Thoracic aorta (tissue), 2 donors: ENCODE data around the gene EMP2. TPM values are rescaled to one million over a fixed set of nuclear protein-coding genes. Genes with fewer than 3 reads are reported as not detected.
A peak's percentile ranks its signal among the peaks of the same experiment; 100 is the strongest.

Experiments used
- ATAC-seq: fragments of 150-250 bp; one replicate; pipeline ENCODE4 v1.8.0; 2017; ENCODE audit warnings: low read depth; ENCODE audit not compliant: insufficient number of reproducible peaks, low FRiP score
- DNase-seq: peaks from one replicate; pipeline ENCODE4 v3.0.0-alpha.2; 2020; ENCODE audit warnings: low spot score
- H3K27ac ChIP-seq, 2 donors: fragments of 200-600 bp; sonication (generic); 1 replicate in 1 of 2; 2 replicates in 1 of 2; pipeline ENCODE4 v1.5.1; 2016; ENCODE audit warnings: mild to moderate bottlenecking in 2 of 2, moderate library complexity in 2 of 2
- H3K27me3 ChIP-seq: fragments of 200-600 bp; sonication (generic); replicated peaks from 2 replicates; pipeline ENCODE4 v1.6.0; 2016; ENCODE audit warnings: mild to moderate bottlenecking; ENCODE audit not compliant: insufficient read depth
- H3K36me3 ChIP-seq: fragments of 200-600 bp; sonication (generic); one replicate; pipeline ENCODE4 v1.5.1; 2016
- H3K4me1 ChIP-seq, 2 donors: fragments of 200-600 bp; sonication (generic); 1 replicate in 1 of 2; 2 replicates in 1 of 2; pipeline versions ENCODE4 v1.5.1 to v1.6.0; 2016; ENCODE audit warnings: low read depth in 2 of 2, mild to moderate bottlenecking in 1 of 2; ENCODE audit not compliant: control insufficient read depth in 1 of 2
- H3K4me3 ChIP-seq: fragments of 200-600 bp; sonication (generic); 2 replicates; pipeline ENCODE4 v1.5.1; 2016; ENCODE audit warnings: mild to moderate bottlenecking
- H3K9me3 ChIP-seq: fragments of 200-600 bp; sonication (generic); 2 replicates; pipeline ENCODE4 v1.5.1; 2016
- total RNA-seq, 2 donors: library from RNA; depleted of rRNA; stranded (reverse); fragments of >200 nt; gene quantifications; one replicate each; pipeline versions ENCODE4 v1.1.0 to v1.2.3, GENCODE V29; 2016
- TF ChIP-seq, protein P1 (sequence below): fragments of 200-600 bp; sonication (generic); IDR thresholded peaks from one replicate; pipeline ENCODE4 v1.5.1; 2019; ENCODE audit warnings: antibody characterized with exemption

The EMP2 gene
- total RNA-seq, 2 donors from 2014 or later, result 84.7 to 110 TPM

DNA sequence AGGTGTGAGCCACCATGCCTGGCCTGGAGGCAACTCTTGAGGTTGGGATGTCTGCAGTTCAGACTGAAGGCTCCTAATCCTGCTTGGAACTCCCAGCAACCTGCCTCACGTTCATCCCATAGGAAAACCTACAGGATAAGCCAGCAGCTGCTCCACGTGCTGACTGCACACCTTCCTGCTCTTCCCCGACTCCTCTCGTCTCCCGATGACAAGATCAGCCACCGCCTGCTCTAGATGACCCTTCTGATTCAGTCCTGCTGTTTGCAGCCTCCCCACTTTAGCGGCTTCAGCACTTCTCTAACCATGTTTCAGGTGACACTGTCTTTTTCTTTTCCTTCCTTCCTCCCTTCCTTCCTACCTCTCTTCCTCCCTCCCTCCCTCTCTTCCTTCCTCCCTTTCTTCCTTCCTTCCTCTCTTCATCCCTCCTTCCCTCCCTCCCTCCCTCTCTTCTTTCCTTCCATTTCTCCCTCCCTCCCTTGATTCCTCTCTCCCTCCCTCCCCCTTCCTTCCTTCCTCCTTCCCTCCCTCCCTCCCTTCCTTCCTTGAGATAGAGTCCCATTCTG, 61.8 kb downstream of the EMP2 start:
- Histone ChIP-seq H3K9me3 (no peaks in the 10 kb centered on the region), H3K36me3 (no peaks in the 10 kb centered on the region), H3K4me1 (peaks cover 13 to 18% of the 10 kb centered on the region in 2 donors), H3K27ac (no peak overlapping the region), H3K4me3 (no peak overlapping the region), H3K27me3 (no peaks in the 10 kb centered on the region)
- TF ChIP-seq, protein P1, sequence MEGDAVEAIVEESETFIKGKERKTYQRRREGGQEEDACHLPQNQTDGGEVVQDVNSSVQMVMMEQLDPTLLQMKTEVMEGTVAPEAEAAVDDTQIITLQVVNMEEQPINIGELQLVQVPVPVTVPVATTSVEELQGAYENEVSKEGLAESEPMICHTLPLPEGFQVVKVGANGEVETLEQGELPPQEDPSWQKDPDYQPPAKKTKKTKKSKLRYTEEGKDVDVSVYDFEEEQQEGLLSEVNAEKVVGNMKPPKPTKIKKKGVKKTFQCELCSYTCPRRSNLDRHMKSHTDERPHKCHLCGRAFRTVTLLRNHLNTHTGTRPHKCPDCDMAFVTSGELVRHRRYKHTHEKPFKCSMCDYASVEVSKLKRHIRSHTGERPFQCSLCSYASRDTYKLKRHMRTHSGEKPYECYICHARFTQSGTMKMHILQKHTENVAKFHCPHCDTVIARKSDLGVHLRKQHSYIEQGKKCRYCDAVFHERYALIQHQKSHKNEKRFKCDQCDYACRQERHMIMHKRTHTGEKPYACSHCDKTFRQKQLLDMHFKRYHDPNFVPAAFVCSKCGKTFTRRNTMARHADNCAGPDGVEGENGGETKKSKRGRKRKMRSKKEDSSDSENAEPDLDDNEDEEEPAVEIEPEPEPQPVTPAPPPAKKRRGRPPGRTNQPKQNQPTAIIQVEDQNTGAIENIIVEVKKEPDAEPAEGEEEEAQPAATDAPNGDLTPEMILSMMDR, result no peak
- ATAC-seq, result no peak
- DNase-seq, result no peak

DNA sequence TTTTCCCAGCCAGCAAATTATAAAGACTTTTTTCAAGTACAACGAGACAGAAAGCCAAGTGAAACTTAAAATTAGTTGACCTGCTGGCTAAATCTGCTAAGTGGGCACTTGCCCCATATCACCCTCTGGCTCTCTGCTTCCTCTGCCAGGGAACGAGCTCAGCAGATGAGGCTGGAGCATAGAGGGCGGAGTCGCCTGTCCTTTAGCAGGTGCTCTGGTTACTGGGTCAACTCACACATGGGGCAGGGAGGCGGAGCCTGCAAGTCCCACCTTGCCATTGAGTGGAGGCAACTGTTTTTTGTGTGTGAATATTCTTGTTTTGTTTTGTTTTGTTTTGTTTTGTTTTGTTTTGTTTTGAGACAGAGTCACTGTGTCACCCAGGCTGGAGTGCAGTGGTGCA, 62.5 kb downstream of the EMP2 start:
- TF ChIP-seq, protein P1, result no peak
- peaks cover 13 to 18% of the 10 kb centered on the region in 2 donors for H3K4me1 ChIP-seq

DNA sequence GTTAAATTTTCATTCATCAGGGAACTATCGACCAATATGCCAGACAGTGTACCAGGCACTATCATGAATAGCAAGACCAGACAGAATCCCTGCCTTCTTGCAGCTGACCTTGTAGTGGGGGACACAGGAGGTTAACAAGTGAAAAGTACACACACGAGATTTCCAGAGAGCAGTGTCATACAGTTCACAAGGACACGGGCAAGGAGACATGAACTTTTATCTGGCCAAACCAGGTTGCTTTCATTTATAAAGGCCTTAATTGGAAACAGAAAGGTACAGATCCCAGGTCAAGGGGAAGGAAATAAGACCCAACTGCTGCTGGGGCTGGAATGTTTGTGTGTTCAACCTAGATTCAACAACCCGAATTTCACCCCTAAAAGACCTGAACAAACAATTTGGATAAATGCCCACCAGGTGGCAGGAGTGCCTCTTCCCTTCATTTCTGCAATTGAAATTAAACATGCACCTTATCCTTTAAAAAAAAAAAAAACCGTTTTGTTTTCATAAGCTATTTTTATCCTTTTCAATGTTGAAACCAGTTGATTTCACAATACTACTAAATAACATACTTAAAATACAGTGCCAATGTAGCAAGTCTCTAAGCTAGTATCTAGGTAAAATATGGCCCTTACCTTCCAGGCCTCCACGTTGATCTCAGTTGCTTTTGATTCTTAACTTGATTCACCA, 65.9 kb downstream of the EMP2 start:
- H3K9me3 ChIP-seq, result no peaks in the 10 kb centered on the region
- TF ChIP-seq, protein P1, result peak; percentile 71
- peak; percentile 66 for ATAC-seq
- peak overlapping the region; percentile 35 for H3K4me3 ChIP-seq
- H3K36me3 ChIP-seq, result no peaks in the 10 kb centered on the region
- H3K4me1 ChIP-seq, result peaks cover 13 to 18% of the 10 kb centered on the region in 2 donors
- H3K27ac ChIP-seq, result peak overlapping the region; percentile 68 to 81
- H3K27me3 ChIP-seq, result no peaks in the 10 kb centered on the region
- no peak for DNase-seq

More for the DNA sequence above, 62.5 kb downstream of the EMP2 start:
- H3K4me3 ChIP-seq, result no peak overlapping the region
- no peaks in the 10 kb centered on the region for H3K9me3 ChIP-seq
- DNase-seq (no peak), ATAC-seq (no peak)
- no peaks in the 10 kb centered on the region for H3K27me3 ChIP-seq
- no peaks in the 10 kb centered on the region for H3K36me3 ChIP-seq
- H3K27ac ChIP-seq, result no peak overlapping the region

DNA sequence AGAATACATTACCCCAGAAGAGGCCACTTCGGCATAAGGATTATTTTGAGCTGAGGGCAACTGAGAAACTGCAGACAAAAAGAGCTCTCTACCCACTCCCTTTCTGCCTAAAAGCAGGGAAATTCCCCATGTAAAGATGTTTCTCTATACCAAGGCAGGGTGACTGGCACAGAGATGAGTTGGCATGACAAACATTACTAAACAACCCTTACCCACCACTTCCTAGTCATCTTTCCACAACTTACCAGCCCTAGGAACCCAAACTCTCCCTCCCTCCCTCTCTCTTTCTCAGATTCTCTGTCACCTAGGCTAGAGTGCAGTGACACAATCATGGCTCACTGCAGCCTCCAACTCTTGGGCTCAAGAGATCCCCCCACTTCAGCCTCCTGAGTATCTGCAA, 68.6 kb downstream of the EMP2 start:
- DNase-seq (no peak), ATAC-seq (no peak)
- no peak overlapping the region for H3K4me3 ChIP-seq
- H3K36me3 ChIP-seq, result no peaks in the 10 kb centered on the region
- H3K9me3 ChIP-seq, result no peaks in the 10 kb centered on the region
- H3K27me3 ChIP-seq, result no peaks in the 10 kb centered on the region
- peaks cover 13 to 18% of the 10 kb centered on the region in 2 donors for H3K4me1 ChIP-seq
- TF ChIP-seq, protein P1, result no peak
- H3K27ac ChIP-seq, result no peak overlapping the region

DNA sequence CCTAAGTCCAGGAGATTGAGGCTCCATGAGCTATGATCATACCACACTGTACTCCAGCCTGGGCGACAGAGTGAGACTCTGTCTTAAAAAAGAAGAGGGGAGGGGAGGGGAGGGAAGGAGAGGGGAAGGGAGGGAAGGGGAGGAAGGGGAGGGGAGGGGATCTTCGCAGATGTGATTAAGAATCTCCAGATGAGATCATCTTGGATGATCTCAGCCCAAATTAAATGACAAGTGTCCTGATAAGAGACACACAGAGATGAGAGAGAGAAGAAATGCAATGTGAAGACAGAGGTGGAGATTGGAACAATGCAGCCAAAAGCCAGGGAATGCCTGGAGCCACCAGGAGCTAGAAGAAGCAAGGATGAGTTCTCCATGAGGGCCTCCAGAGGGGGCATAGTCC, 70.1 kb downstream of the EMP2 start:
- TF ChIP-seq, protein P1, result no peak
- no peaks in the 10 kb centered on the region for H3K27me3 ChIP-seq
- H3K36me3 ChIP-seq, result no peaks in the 10 kb centered on the region
- DNase-seq (no peak), ATAC-seq (no peak)
- H3K9me3 ChIP-seq, result no peaks in the 10 kb centered on the region
- no peak overlapping the region for H3K27ac ChIP-seq
- H3K4me1 ChIP-seq, result peaks cover 10 to 11% of the 10 kb centered on the region in 2 donors
- no peak overlapping the region for H3K4me3 ChIP-seq
